GM21619 (cell line): ENCODE results near the gene PIR.

Experiments
- ATAC-seq: cut with Tn5 transposase; IDR thresholded peaks from one replicate; pipeline ENCODE4 v1.9.1; 2021; ENCODE audit not compliant: unreplicated experiment

Gene PIR

GRCh38 chrX:15418707-15419181, 74.4 kb downstream of the PIR start:
- no peak for ATAC-seq

- no peak for ATAC-seq
These were observed 75.0 kb downstream of the PIR start for GRCh38 chrX:15418041-15418706.

GRCh38 chrX:15416133-15416993, 76.8 kb downstream of the PIR start:
- ATAC-seq, result no peak

- no peak for ATAC-seq
These were observed 80.0 kb downstream of the PIR start for GRCh38 chrX:15413101-15413500.

- no peak for ATAC-seq
These were observed 82.2 kb downstream of the PIR start for GRCh38 chrX:15410947-15411346.

GRCh38 chrX:15410430-15410829, 82.7 kb downstream of the PIR start:
- no peak for ATAC-seq

GRCh38 chrX:15405846-15406245, 87.3 kb downstream of the PIR start:
- ATAC-seq, result no peak

GRCh38 chrX:15404401-15405096, 88.6 kb downstream of the PIR start:
- no peak for ATAC-seq

GRCh38 chrX:15401378-15401777, 91.8 kb downstream of the PIR start:
- ATAC-seq, result no peak

- ATAC-seq, result no peak
These were observed 93.2 kb downstream of the PIR start for GRCh38 chrX:15399962-15400391.

GRCh38 chrX:15398874-15399273, 94.3 kb downstream of the PIR start:
- ATAC-seq, result peak; percentile 51

- no peak for ATAC-seq
These were observed 97.3 kb downstream of the PIR start for GRCh38 chrX:15395789-15396188.

GRCh38 chrX:15391850-15392249, 101.3 kb downstream of the PIR start:
- no peak for ATAC-seq

GRCh38 chrX:15384304-15384703, 108.8 kb downstream of the PIR start, which contains the start of gene VEGFD:
Gene VEGFD, minus strand, starts transcription at chrX:15384413. Its CDS starts 467 bp downstream, at chrX:15383946.
- no peak for ATAC-seq

GRCh38 chrX:15382813-15383212, 110.3 kb downstream of the PIR start:
- ATAC-seq, result no peak

GRCh38 chrX:15376956-15377355, 116.2 kb downstream of the PIR start:
- ATAC-seq, result no peak

- no peak for ATAC-seq
These were observed 119.2 kb downstream of the PIR start for GRCh38 chrX:15373976-15374375.

GRCh38 chrX:15366506-15367352, 126.4 kb downstream of the PIR start:
- no peak for ATAC-seq

- ATAC-seq, result no peak
These were observed 133.4 kb downstream of the PIR start for GRCh38 chrX:15359701-15360100.

GRCh38 chrX:15358533-15358932, 134.6 kb downstream of the PIR start:
- ATAC-seq, result no peak

GRCh38 chrX:15356444-15356843, 136.7 kb downstream of the PIR start:
- no peak for ATAC-seq
